ENCODE data around the gene BRCC3.
"Not testable (repeated sequence)": the region's sequence is repeated elsewhere in the genome, so short reads cannot be mapped to it uniquely, and the experiment has no call there.

The BRCC3 gene

DNA sequence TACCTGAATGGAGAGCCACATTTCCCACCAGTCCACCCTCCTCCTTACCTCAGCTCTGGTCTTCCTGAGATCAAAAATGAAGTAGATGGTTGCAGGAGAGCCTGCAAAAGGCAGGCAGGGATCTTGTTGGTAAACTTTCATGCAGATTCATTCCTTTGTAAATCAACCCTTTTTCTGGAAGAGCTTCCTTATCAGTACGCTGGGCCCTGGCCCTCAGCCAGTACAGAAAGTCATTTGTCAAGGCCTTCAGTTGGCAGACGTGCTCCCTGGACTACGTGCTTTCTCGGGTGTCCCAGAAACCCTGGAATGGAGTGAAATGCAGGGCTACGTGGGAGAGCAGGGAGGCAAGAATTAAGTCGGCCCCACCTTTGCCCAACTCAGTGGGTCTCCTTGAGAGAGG, 76.3 kb downstream of the BRCC3 start:
- FAIRE-seq = not testable (repeated sequence)

GRCh38 chrX:155148166-155148565, 76.9 kb downstream of the BRCC3 start:
- not testable (repeated sequence) for FAIRE-seq

GRCh38 chrX:155148724-155149537, 77.6 kb downstream of the BRCC3 start:
- FAIRE-seq = no peak

DNA sequence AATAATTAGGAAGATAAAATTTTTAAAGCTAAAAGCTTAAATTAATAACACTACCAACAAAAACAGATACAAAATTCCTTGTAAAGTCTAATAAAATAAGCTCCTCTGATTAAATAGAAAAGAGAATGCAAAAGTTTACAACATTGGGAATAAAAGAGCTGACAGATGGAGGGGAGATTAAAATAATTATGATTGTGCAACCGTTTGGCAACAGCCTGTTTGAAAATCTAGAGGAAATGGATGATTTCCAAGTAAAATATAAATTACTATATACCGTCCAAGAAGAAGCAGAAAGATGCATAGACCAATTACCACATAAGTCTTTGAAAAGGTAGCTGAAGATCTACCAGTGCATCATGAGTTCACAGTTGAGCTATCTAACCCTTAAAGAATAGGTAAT, 98.6 kb downstream of the BRCC3 start:
- no peak for FAIRE-seq

All from endometrium (tissue), 2 donors.